Measurements from ENCODE around the gene PSME4. TPM values are rescaled to one million over a fixed set of nuclear protein-coding genes. Genes with fewer than 3 reads are reported as not detected.
"Not testable (repeated sequence)": the region's sequence is repeated elsewhere in the genome, so short reads cannot be mapped to it uniquely, and the experiment has no call there.

The PSME4 gene
- polyA plus RNA-seq, 2 donors = 18.9 to 20.4 TPM

- Histone ChIP-seq H3K9me3 (ENCODE audit: control insufficient read depth in 2 of 2, insufficient read depth in 1 of 2, low read depth in 1 of 2, low read length in 1 of 2) (no peaks in the 10 kb centered on the region), H3K27ac (ENCODE audit: low read depth in 2 of 2, low read length in 1 of 2) (no peak overlapping the region), H3K4me3 (ENCODE audit: low read depth in 1 of 2, low read length in 2 of 2) (no peak overlapping the region), H3K27me3 (ENCODE audit: control insufficient read depth in 1 of 2, insufficient read depth in 2 of 2, low read length in 2 of 2) (no peaks in the 10 kb centered on the region), H3K4me1 (ENCODE audit: control insufficient read depth in 2 of 2, insufficient read depth in 2 of 2, low read length in 1 of 2) (no peaks in the 10 kb centered on the region), H3K36me3 (ENCODE audit: control insufficient read depth in 2 of 2, insufficient read depth in 2 of 2, low read length in 1 of 2) (no peaks in the 10 kb centered on the region)
- 93 to 97% methylated on average over 4 of the region's 4 CpGs for WGBS, 2 donors
Measured at GRCh38 chr2:53828331-53828730, 142.5 kb downstream of the PSME4 start.

- WGBS, 2 donors = 83 to 84% methylated on average over 3 of the region's 3 CpGs
- no peaks in the 10 kb centered on the region for H3K36me3 ChIP-seq (ENCODE audit: control insufficient read depth in 2 of 2, insufficient read depth in 2 of 2, low read length in 1 of 2)
Measured at GRCh38 chr2:53827398-53828175, 143.2 kb downstream of the PSME4 start.

GRCh38 chr2:53826587-53827397, 144.0 kb downstream of the PSME4 start:
- H3K36me3 ChIP-seq (ENCODE audit: control insufficient read depth in 2 of 2, insufficient read depth in 2 of 2, low read length in 1 of 2) = no peaks in the 10 kb centered on the region
- no peaks in the 10 kb centered on the region for H3K9me3 ChIP-seq (ENCODE audit: control insufficient read depth in 2 of 2, insufficient read depth in 1 of 2, low read depth in 1 of 2, low read length in 1 of 2)
- H3K27ac ChIP-seq (ENCODE audit: low read depth in 2 of 2, low read length in 1 of 2) = peak overlapping the region in 1 of 2 donors; percentile 45
- WGBS, 2 donors = 49% methylated on average over 3 of the region's 3 CpGs
- no peaks in the 10 kb centered on the region for H3K4me1 ChIP-seq (ENCODE audit: control insufficient read depth in 2 of 2, insufficient read depth in 2 of 2, low read length in 1 of 2)
- no peaks in the 10 kb centered on the region for H3K27me3 ChIP-seq (ENCODE audit: control insufficient read depth in 1 of 2, insufficient read depth in 2 of 2, low read length in 2 of 2)
- no peak overlapping the region for H3K4me3 ChIP-seq (ENCODE audit: low read depth in 1 of 2, low read length in 2 of 2)

More at GRCh38 chr2:53827398-53828175, 143.2 kb downstream of the PSME4 start:
- Histone ChIP-seq H3K4me3 (ENCODE audit: low read depth in 1 of 2, low read length in 2 of 2) (no peak overlapping the region), H3K27ac (ENCODE audit: low read depth in 2 of 2, low read length in 1 of 2) (no peak overlapping the region), H3K27me3 (ENCODE audit: control insufficient read depth in 1 of 2, insufficient read depth in 2 of 2, low read length in 2 of 2) (no peaks in the 10 kb centered on the region), H3K4me1 (ENCODE audit: control insufficient read depth in 2 of 2, insufficient read depth in 2 of 2, low read length in 1 of 2) (no peaks in the 10 kb centered on the region), H3K9me3 (ENCODE audit: control insufficient read depth in 2 of 2, insufficient read depth in 1 of 2, low read depth in 1 of 2, low read length in 1 of 2) (no peaks in the 10 kb centered on the region)

GRCh38 chr2:53826030-53826410, 144.8 kb downstream of the PSME4 start:
- no peaks in the 10 kb centered on the region for H3K9me3 ChIP-seq (ENCODE audit: control insufficient read depth in 2 of 2, insufficient read depth in 1 of 2, low read depth in 1 of 2, low read length in 1 of 2)
- no peaks in the 10 kb centered on the region for H3K4me1 ChIP-seq (ENCODE audit: control insufficient read depth in 2 of 2, insufficient read depth in 2 of 2, low read length in 1 of 2)
- no peaks in the 10 kb centered on the region for H3K27me3 ChIP-seq (ENCODE audit: control insufficient read depth in 1 of 2, insufficient read depth in 2 of 2, low read length in 2 of 2)
- no peaks in the 10 kb centered on the region for H3K36me3 ChIP-seq (ENCODE audit: control insufficient read depth in 2 of 2, insufficient read depth in 2 of 2, low read length in 1 of 2)
- H3K4me3 ChIP-seq (ENCODE audit: low read depth in 1 of 2, low read length in 2 of 2) = no peak overlapping the region
- H3K27ac ChIP-seq (ENCODE audit: low read depth in 2 of 2, low read length in 1 of 2) = no peak overlapping the region
- 42 to 55% methylated on average over 1 of the region's 1 CpG for WGBS, 2 donors

GRCh38 chr2:53823639-53824038, 147.2 kb downstream of the PSME4 start:
- not testable (repeated sequence) for H3K27ac ChIP-seq (ENCODE audit: low read depth in 2 of 2, low read length in 1 of 2); H3K36me3 ChIP-seq (ENCODE audit: control insufficient read depth in 2 of 2, insufficient read depth in 2 of 2, low read length in 1 of 2); H3K4me3 ChIP-seq (ENCODE audit: low read depth in 1 of 2, low read length in 2 of 2); H3K4me1 ChIP-seq (ENCODE audit: control insufficient read depth in 2 of 2, insufficient read depth in 2 of 2, low read length in 1 of 2); H3K9me3 ChIP-seq (ENCODE audit: control insufficient read depth in 2 of 2, insufficient read depth in 1 of 2, low read depth in 1 of 2, low read length in 1 of 2); H3K27me3 ChIP-seq (ENCODE audit: control insufficient read depth in 1 of 2, insufficient read depth in 2 of 2, low read length in 2 of 2)
- 89 to 90% methylated on average over 9 of the region's 9 CpGs for WGBS, 2 donors

GRCh38 chr2:53821810-53822209, 149.0 kb downstream of the PSME4 start:
- Histone ChIP-seq H3K4me1 (ENCODE audit: control insufficient read depth in 2 of 2, insufficient read depth in 2 of 2, low read length in 1 of 2) (no peaks in the 10 kb centered on the region), H3K27ac (ENCODE audit: low read depth in 2 of 2, low read length in 1 of 2) (no peak overlapping the region), H3K4me3 (ENCODE audit: low read depth in 1 of 2, low read length in 2 of 2) (no peak overlapping the region), H3K36me3 (ENCODE audit: control insufficient read depth in 2 of 2, insufficient read depth in 2 of 2, low read length in 1 of 2) (no peaks in the 10 kb centered on the region), H3K27me3 (ENCODE audit: control insufficient read depth in 1 of 2, insufficient read depth in 2 of 2, low read length in 2 of 2) (no peaks in the 10 kb centered on the region), H3K9me3 (ENCODE audit: control insufficient read depth in 2 of 2, insufficient read depth in 1 of 2, low read depth in 1 of 2, low read length in 1 of 2) (no peaks in the 10 kb centered on the region)
- 89% methylated on average over 6 of the region's 6 CpGs for WGBS, 2 donors

- H3K9me3 ChIP-seq (ENCODE audit: control insufficient read depth in 2 of 2, insufficient read depth in 1 of 2, low read depth in 1 of 2, low read length in 1 of 2) = no peaks in the 10 kb centered on the region
- H3K4me1 ChIP-seq (ENCODE audit: control insufficient read depth in 2 of 2, insufficient read depth in 2 of 2, low read length in 1 of 2) = no peaks in the 10 kb centered on the region
- no peaks in the 10 kb centered on the region for H3K36me3 ChIP-seq (ENCODE audit: control insufficient read depth in 2 of 2, insufficient read depth in 2 of 2, low read length in 1 of 2)
- H3K27ac ChIP-seq (ENCODE audit: low read depth in 2 of 2, low read length in 1 of 2) = no peak overlapping the region
- 88 to 89% methylated on average over 4 of the region's 4 CpGs for WGBS, 2 donors
- no peak overlapping the region for H3K4me3 ChIP-seq (ENCODE audit: low read depth in 1 of 2, low read length in 2 of 2)
- H3K27me3 ChIP-seq (ENCODE audit: control insufficient read depth in 1 of 2, insufficient read depth in 2 of 2, low read length in 2 of 2) = no peaks in the 10 kb centered on the region
Measured at GRCh38 chr2:53820711-53821110, 150.1 kb downstream of the PSME4 start.

GRCh38 chr2:53820048-53820447, 150.7 kb downstream of the PSME4 start:
- Histone ChIP-seq H3K4me3 (ENCODE audit: low read depth in 1 of 2, low read length in 2 of 2) (no peak overlapping the region), H3K36me3 (ENCODE audit: control insufficient read depth in 2 of 2, insufficient read depth in 2 of 2, low read length in 1 of 2) (no peaks in the 10 kb centered on the region), H3K27me3 (ENCODE audit: control insufficient read depth in 1 of 2, insufficient read depth in 2 of 2, low read length in 2 of 2) (no peaks in the 10 kb centered on the region), H3K27ac (ENCODE audit: low read depth in 2 of 2, low read length in 1 of 2) (no peak overlapping the region), H3K4me1 (ENCODE audit: control insufficient read depth in 2 of 2, insufficient read depth in 2 of 2, low read length in 1 of 2) (no peaks in the 10 kb centered on the region), H3K9me3 (ENCODE audit: control insufficient read depth in 2 of 2, insufficient read depth in 1 of 2, low read depth in 1 of 2, low read length in 1 of 2) (no peaks in the 10 kb centered on the region)
- WGBS, 2 donors = 91 to 94% methylated on average over 9 of the region's 9 CpGs

- WGBS, 2 donors = 77 to 86% methylated on average over 4 of the region's 4 CpGs
- Histone ChIP-seq H3K4me3 (ENCODE audit: low read depth in 1 of 2, low read length in 2 of 2) (no peak overlapping the region), H3K9me3 (ENCODE audit: control insufficient read depth in 2 of 2, insufficient read depth in 1 of 2, low read depth in 1 of 2, low read length in 1 of 2) (no peaks in the 10 kb centered on the region), H3K4me1 (ENCODE audit: control insufficient read depth in 2 of 2, insufficient read depth in 2 of 2, low read length in 1 of 2) (no peaks in the 10 kb centered on the region), H3K36me3 (ENCODE audit: control insufficient read depth in 2 of 2, insufficient read depth in 2 of 2, low read length in 1 of 2) (no peaks in the 10 kb centered on the region), H3K27me3 (ENCODE audit: control insufficient read depth in 1 of 2, insufficient read depth in 2 of 2, low read length in 2 of 2) (no peaks in the 10 kb centered on the region), H3K27ac (ENCODE audit: low read depth in 2 of 2, low read length in 1 of 2) (no peak overlapping the region)
Measured at GRCh38 chr2:53819634-53820033, 151.2 kb downstream of the PSME4 start.
